ENCODE data around the gene POLG2.
"Not testable (repeated sequence)": the region's sequence is repeated elsewhere in the genome, so short reads cannot be mapped to it uniquely, and the experiment has no call there.

Gene POLG2

GRCh38 chr17:64480951-64481350 lies 15.9 kb downstream of the POLG2 start:
- no peak for DNase-seq

GRCh38 chr17:64477849-64478248 lies 19.0 kb downstream of the POLG2 start:
- DNase-seq, result no peak

GRCh38 chr17:64472564-64472963 lies 24.3 kb downstream of the POLG2 start:
- DNase-seq, result no peak

- DNase-seq, result no peak
Observed at GRCh38 chr17:64471440-64471839, 25.4 kb downstream of the POLG2 start.

- no peak for DNase-seq
Observed at GRCh38 chr17:64470625-64471024, 26.2 kb downstream of the POLG2 start.

- not testable (repeated sequence) for DNase-seq
Observed at GRCh38 chr17:64466834-64467233, 30.0 kb downstream of the POLG2 start.

- no peak for DNase-seq
Observed at GRCh38 chr17:64466019-64466735, 30.7 kb downstream of the POLG2 start.

GRCh38 chr17:64461788-64462187 lies 35.1 kb downstream of the POLG2 start:
- no peak for DNase-seq

- no peak for DNase-seq
Observed at GRCh38 chr17:64460955-64461354, 35.9 kb downstream of the POLG2 start.

GRCh38 chr17:64459818-64460217 lies 37.0 kb downstream of the POLG2 start:
- DNase-seq, result not testable (repeated sequence)

GRCh38 chr17:64459284-64459747 lies 37.5 kb downstream of the POLG2 start:
- no peak for DNase-seq

- no peak for DNase-seq
Observed at GRCh38 chr17:64458756-64459155, 38.1 kb downstream of the POLG2 start.

GRCh38 chr17:64457156-64457555 lies 39.7 kb downstream of the POLG2 start:
- no peak for DNase-seq

- no peak for DNase-seq
Observed at GRCh38 chr17:64455993-64456885, 40.6 kb downstream of the POLG2 start.

- DNase-seq, result no peak
Observed at GRCh38 chr17:64449545-64449944, 47.3 kb downstream of the POLG2 start.

- DNase-seq, result no peak
Observed at GRCh38 chr17:64448665-64449512, 48.0 kb downstream of the POLG2 start, which contains the start of gene MILR1. Gene MILR1 (plus strand): TSS chr17:64449115. CDS start chr17:64449169, 54 bp downstream.

GRCh38 chr17:64447526-64447925 lies 49.3 kb downstream of the POLG2 start:
- no peak for DNase-seq

- no peak for DNase-seq
Observed at GRCh38 chr17:64443086-64443760, 53.6 kb downstream of the POLG2 start.

GRCh38 chr17:64442541-64442971 lies 54.3 kb downstream of the POLG2 start:
- DNase-seq, result no peak

GRCh38 chr17:64441772-64442540 lies 54.9 kb downstream of the POLG2 start:
- DNase-seq, result peak in 1 of 2 experiments; percentile 6

- no peak for DNase-seq
Observed at GRCh38 chr17:64439956-64440355, 56.9 kb downstream of the POLG2 start.
